Neural cell (in vitro differentiated cells): ENCODE measurements around the gene HDDC3. TPM values are rescaled to one million over a fixed set of nuclear protein-coding genes. Genes with fewer than 3 reads are reported as not detected.

Experiments
- H2AFZ ChIP-seq: fragments of 200-600, 300-800 bp; sonication (generic), shearing (Covaris generic); 2 replicates; pipeline ENCODE4 v1.6.0; 2014; ENCODE audit warnings: low read depth, mild to moderate bottlenecking, antibody characterized with exemption, low read length, moderate library complexity
- H3F3A ChIP-seq: fragments of 200-600 bp; shearing (Covaris generic); 2 replicates; pipeline ENCODE4 v1.6.1; 2016; ENCODE audit warnings: mild to moderate bottlenecking, moderate library complexity, mixed read lengths, antibody characterized with exemption, low read length; ENCODE audit not compliant: insufficient read depth, poor library complexity, severe bottlenecking
- H3K27ac ChIP-seq: fragments of 200-600, 300-800 bp; sonication (generic), shearing (Covaris generic); 2 replicates; pipeline ENCODE4 v1.5.1; 2014; ENCODE audit warnings: mild to moderate bottlenecking, low read length, moderate library complexity
- H3K27me3 ChIP-seq: fragments of 300-800, 200-600 bp; sonication (generic), shearing (Covaris generic); 2 replicates; pipeline ENCODE4 v1.6.0; 2014; ENCODE audit warnings: mild to moderate bottlenecking, low read depth, low read length, moderate library complexity; ENCODE audit not compliant: insufficient read depth
- H3K36me3 ChIP-seq: fragments of 300-800, 200-600 bp; sonication (generic), shearing (Covaris generic); 2 replicates; pipeline ENCODE4 v1.5.1; 2014; ENCODE audit warnings: mild to moderate bottlenecking, antibody characterized with exemption, low read length, moderate library complexity; ENCODE audit not compliant: insufficient read depth
- H3K4me2 ChIP-seq: fragments of 300-800, 200-600 bp; sonication (generic), shearing (Covaris generic); 2 replicates; pipeline ENCODE4 v1.6.0; 2014; ENCODE audit warnings: mild to moderate bottlenecking, low read length
- H3K4me3 ChIP-seq: fragments of 300-800, 200-600 bp; sonication (generic), shearing (Covaris generic); 2 replicates; pipeline ENCODE4 v1.5.1; 2014; ENCODE audit warnings: mild to moderate bottlenecking, low read length, moderate library complexity
- H3K79me2 ChIP-seq: fragments of 200-600 bp; shearing (Covaris generic); replicated peaks from 2 replicates; pipeline ENCODE4 v1.6.0; 2014; ENCODE audit warnings: mild to moderate bottlenecking, low read length, moderate library complexity; ENCODE audit not compliant: insufficient read depth
- H3K9ac ChIP-seq: fragments of 300-800, 200-600 bp; sonication (generic), shearing (Covaris generic); 2 replicates; pipeline ENCODE4 v1.6.1; 2016; ENCODE audit warnings: mild to moderate bottlenecking, low read length, mixed read lengths
- H3K9me2 ChIP-seq: fragments of 200-600 bp; shearing (Covaris generic); 2 replicates; pipeline ENCODE4 v1.6.1; 2016; ENCODE audit warnings: mild to moderate bottlenecking, low read length, mixed read lengths; ENCODE audit not compliant: insufficient read depth
- H3K9me3 ChIP-seq: fragments of 200-600, 300-800 bp; sonication (generic), shearing (Covaris generic); 2 replicates; pipeline ENCODE4 v1.6.1; 2016; ENCODE audit warnings: mild to moderate bottlenecking, mixed run types, low read length, moderate library complexity, mixed read lengths
- H4K20me1 ChIP-seq: fragments of 200-600 bp; shearing (Covaris generic); 2 replicates; pipeline ENCODE4 v1.6.1; 2016; ENCODE audit warnings: mild to moderate bottlenecking, mixed run types; ENCODE audit not compliant: insufficient read depth
- CTCF ChIP-seq: fragments of 450-650 bp; IDR thresholded peaks from 2 replicates; pipeline ENCODE4 v1.5.1; 2014; ENCODE audit warnings: antibody characterized with exemption, mild to moderate bottlenecking, moderate library complexity; ENCODE audit not compliant: poor library complexity, severe bottlenecking
- EP300 ChIP-seq: fragments of 450-650 bp; conservative IDR thresholded peaks from 2 replicates; pipeline ENCODE4 v1.6.1; 2014; ENCODE audit warnings: antibody characterized with exemption, mild to moderate bottlenecking, moderate library complexity; ENCODE audit not compliant: poor library complexity, severe bottlenecking
- EZH2 ChIP-seq: fragments of 200-600, 300-800 bp; shearing (Covaris generic), sonication (generic); IDR thresholded peaks from 2 replicates; pipeline ENCODE4 v1.6.1; 2014; ENCODE audit warnings: antibody characterized with exemption, low read length, borderline replicate concordance, mild to moderate bottlenecking; ENCODE audit not compliant: insufficient read depth, poor library complexity, severe bottlenecking
- MXI1 ChIP-seq: fragments of 450-650 bp; conservative IDR thresholded peaks from 2 replicates; pipeline ENCODE4 v1.6.1; 2014; ENCODE audit warnings: antibody characterized with exemption, mild to moderate bottlenecking; ENCODE audit not compliant: poor library complexity, severe bottlenecking
- POLR2AphosphoS5 ChIP-seq: IDR thresholded peaks from 2 replicates; pipeline ENCODE4 v1.6.1; 2012
- RAD21 ChIP-seq: fragments of 450-650 bp; conservative IDR thresholded peaks from 2 replicates; pipeline ENCODE4 v1.6.1; 2014; ENCODE audit warnings: antibody characterized with exemption, mild to moderate bottlenecking, moderate library complexity
- REST ChIP-seq: IDR thresholded peaks from 2 replicates; pipeline ENCODE4 v1.6.1; 2012; ENCODE audit warnings: borderline replicate concordance
- SMC3 ChIP-seq: fragments of 450-650 bp; conservative IDR thresholded peaks from 2 replicates; pipeline ENCODE4 v1.6.1; 2014; ENCODE audit warnings: antibody characterized with exemption, mild to moderate bottlenecking, moderate library complexity; ENCODE audit not compliant: poor library complexity
- TAF1 ChIP-seq: IDR thresholded peaks from 2 replicates; pipeline ENCODE4 v1.6.1; 2012; ENCODE audit warnings: low read depth
- polyA plus RNA-seq: library from polyadenylated mRNA; depleted of rRNA; stranded (reverse); fragments of >200 nt; gene quantifications from 2 replicates; pipeline ENCODE4 v1.2.3, GENCODE V29; 2014

The HDDC3 gene
- polyA plus RNA-seq, 1 donor from 2014 or later: 20.1 TPM

- Histone ChIP-seq H3K79me2 (no peaks in the 10 kb centered on the region), H3K4me2 (no peak overlapping the region), H3K4me3 (no peak overlapping the region), H3K36me3 (no peaks in the 10 kb centered on the region), H3K9ac (no peak overlapping the region), H3K27me3 (no peaks in the 10 kb centered on the region), H3F3A (no peaks in the 10 kb centered on the region), H3K9me2 (no peaks in the 10 kb centered on the region), H4K20me1 (no peaks in the 10 kb centered on the region), H3K27ac (no peak overlapping the region), H2AFZ (no peak overlapping the region), H3K9me3 (no peaks in the 10 kb centered on the region)
- TF ChIP-seq EZH2 (no peak), TAF1 (no peak), EP300 (no peak), SMC3 (peak; percentile 91), MXI1 (no peak), CTCF (peak; percentile 93), POLR2AphosphoS5 (no peak), RAD21 (peak; percentile 91), REST (no peak)
Measured at GRCh38 chr15:90885432-90886290, 46.7 kb downstream of the HDDC3 start.

GRCh38 chr15:90884719-90885431, 47.5 kb downstream of the HDDC3 start:
- Histone ChIP-seq H2AFZ (no peak overlapping the region), H3K4me2 (no peak overlapping the region), H3K9ac (no peak overlapping the region), H3K27me3 (no peaks in the 10 kb centered on the region), H3K9me3 (no peaks in the 10 kb centered on the region), H3K36me3 (no peaks in the 10 kb centered on the region), H3F3A (no peaks in the 10 kb centered on the region), H3K9me2 (no peaks in the 10 kb centered on the region), H3K4me3 (no peak overlapping the region), H4K20me1 (no peaks in the 10 kb centered on the region), H3K27ac (no peak overlapping the region), H3K79me2 (no peaks in the 10 kb centered on the region)
- TF ChIP-seq MXI1: no peak
- no peak for TF ChIP-seq RAD21
- no peak for TF ChIP-seq EZH2
- no peak for TF ChIP-seq TAF1
- no peak for TF ChIP-seq SMC3
- TF ChIP-seq EP300: no peak
- no peak for TF ChIP-seq CTCF
- no peak for TF ChIP-seq POLR2AphosphoS5
